OCI-LY7 (cell line): ENCODE results near the gene HOXB6. TPM values are rescaled to one million over a fixed set of nuclear protein-coding genes. Genes with fewer than 3 reads are reported as not detected.

ENCODE experiments used
- BruUV-seq: library from RNA; stranded (reverse); fragments of 400-500 nt; replicated peaks from 2 replicates; lab custom pipeline; 2021; lab: Mats Ljungman, UMichigan
- CTCF ChIA-PET: fragments of 300-600 bp; sonication (Branson Sonifier 250); formaldehyde crosslinking; loops from one replicate; lab custom pipeline; 2022; ENCODE audit warnings: antibody characterized with exemption; ENCODE audit not compliant: unreplicated experiment; lab: Charles Lee
- POLR2A ChIA-PET: fragments of 300-600 bp; sonication (Branson Sonifier 250); formaldehyde crosslinking; loops from one replicate; lab custom pipeline; 2022; ENCODE audit warnings: antibody characterized with exemption; lab: Charles Lee
- DNase-seq: peaks from one replicate; pipeline ENCODE4 v3.0.0-alpha.2; 2015; ENCODE audit warnings: low spot score
- H2AFZ ChIP-seq: fragments of 200-600 bp; sonication (generic), shearing (Covaris generic); 2 replicates; pipeline ENCODE4 v1.6.1; 2014; ENCODE audit warnings: mild to moderate bottlenecking, antibody characterized with exemption, low read length, moderate library complexity
- H3K27ac ChIP-seq: fragments of 200-600 bp; sonication (generic); 2 replicates; pipeline ENCODE4 v1.5.1; 2014; ENCODE audit warnings: mixed run types, low read depth, mild to moderate bottlenecking, moderate library complexity, low read length, inconsistent platforms; ENCODE audit not compliant: poor library complexity, severe bottlenecking
- H3K36me3 ChIP-seq: fragments of 200-600 bp; sonication (generic); 2 replicates; pipeline ENCODE4 v1.6.1; 2014; ENCODE audit warnings: mild to moderate bottlenecking, antibody characterized with exemption, low read length, moderate library complexity, mixed read lengths; ENCODE audit not compliant: insufficient read depth
- H3K4me1 ChIP-seq: fragments of 200-600 bp; sonication (generic); 2 replicates; pipeline ENCODE4 v1.5.1; 2014; ENCODE audit warnings: mild to moderate bottlenecking, low read length; ENCODE audit not compliant: insufficient read depth, poor library complexity, severe bottlenecking
- H3K4me2 ChIP-seq: fragments of 200-600 bp; sonication (generic); 2 replicates; pipeline ENCODE4 v1.6.1; 2014; ENCODE audit warnings: mild to moderate bottlenecking, low read length
- H3K4me3 ChIP-seq: fragments of 200-600 bp; sonication (generic); 2 replicates; pipeline ENCODE4 v1.5.1; 2014; ENCODE audit warnings: mild to moderate bottlenecking, low read depth, low read length; ENCODE audit not compliant: poor library complexity, severe bottlenecking
- H3K79me2 ChIP-seq: fragments of 200-600 bp; sonication (generic); 2 replicates; pipeline ENCODE4 v1.6.1; 2016; ENCODE audit warnings: low read depth, mild to moderate bottlenecking, low read length, moderate library complexity, mixed read lengths; ENCODE audit not compliant: insufficient read depth
- H3K9me2 ChIP-seq: fragments of 200-600 bp; sonication (generic); 2 replicates; pipeline ENCODE4 v1.6.1; 2016; ENCODE audit warnings: mild to moderate bottlenecking, low read length, mixed read lengths; ENCODE audit not compliant: insufficient read depth
- H3K9me3 ChIP-seq: fragments of 200-600 bp; sonication (generic); 2 replicates; pipeline ENCODE4 v1.6.1; 2014; ENCODE audit warnings: mild to moderate bottlenecking, mixed run types, low read length, mixed read lengths
- H4K20me1 ChIP-seq: fragments of 200-600 bp; sonication (generic); 2 replicates; pipeline ENCODE4 v1.6.1; 2014; ENCODE audit warnings: mild to moderate bottlenecking, antibody characterized with exemption, low read length, moderate library complexity, mixed read lengths; ENCODE audit not compliant: insufficient read depth
- EZH2phosphoT487 ChIP-seq: fragments of 200-600 bp; sonication (generic); IDR thresholded peaks from 2 replicates; pipeline ENCODE4 v1.6.1; 2018; ENCODE audit warnings: low read depth, borderline replicate concordance, mild to moderate bottlenecking, mixed run types, antibody characterized with exemption, low read length, moderate library complexity, mixed read lengths
- intact Hi-C: fragments of 100-400 bp; cut with micrococcal nuclease; formaldehyde crosslinking; loops from one replicate; pipeline ENCODE4 v1.10.0; 2022; ENCODE audit not compliant: unreplicated experiment
- total RNA-seq, 2 experiments: library from RNA; depleted of rRNA in 1 of 2; stranded (reverse); fragments of >200 nt in 1 of 2; shearing (Covaris generic) in 1 of 2; gene quantifications; 2 replicates each; pipeline ENCODE4 v1.2.3, GENCODE V29; 2014 to 2022
- TF ChIP-seq, protein P1 (sequence below): fragments of 200-600 bp; sonication (generic); conservative IDR thresholded peaks from 2 replicates; pipeline ENCODE4 v1.5.1; 2014; ENCODE audit warnings: mild to moderate bottlenecking, antibody characterized with exemption, low read length, moderate library complexity, mixed read lengths

HOXB6 gene
- total RNA-seq, 2 experiments from 2014 or later: not detected

DNA sequence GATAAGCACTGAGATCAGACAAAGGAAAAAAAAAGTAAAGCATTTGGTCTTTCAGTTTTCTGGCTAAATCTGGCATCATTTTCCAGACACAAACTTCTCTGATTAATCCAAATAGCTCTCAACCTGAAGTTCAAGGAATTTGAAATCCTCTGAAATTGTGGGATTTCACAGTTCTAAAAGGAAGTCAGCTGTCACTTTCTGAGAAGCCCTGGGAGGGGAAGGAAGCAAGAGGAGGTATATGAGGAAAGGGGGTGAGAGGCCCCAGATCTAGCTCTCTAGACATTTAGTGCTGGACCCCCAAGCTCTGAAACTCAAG is 38.9 kb upstream of the HOXB6 start:
- no peaks in the 10 kb centered on the region for H3K36me3 ChIP-seq
- H3K27ac ChIP-seq: no peak overlapping the region
- intact Hi-C loops: no loop called here
- H3K9me2 ChIP-seq: no peaks in the 10 kb centered on the region
- H3K9me3 ChIP-seq: no peaks in the 10 kb centered on the region
- BruUV-seq: no TSS peak
- H2AFZ ChIP-seq: no peak overlapping the region
- H3K4me3 ChIP-seq: no peak overlapping the region
- no peak for DNase-seq
- no peaks in the 10 kb centered on the region for H3K79me2 ChIP-seq
- no peaks in the 10 kb centered on the region for H3K4me1 ChIP-seq
- ChIA-PET POLR2A (no interaction called here), CTCF (no interaction called here)
- TF ChIP-seq, protein P1, sequence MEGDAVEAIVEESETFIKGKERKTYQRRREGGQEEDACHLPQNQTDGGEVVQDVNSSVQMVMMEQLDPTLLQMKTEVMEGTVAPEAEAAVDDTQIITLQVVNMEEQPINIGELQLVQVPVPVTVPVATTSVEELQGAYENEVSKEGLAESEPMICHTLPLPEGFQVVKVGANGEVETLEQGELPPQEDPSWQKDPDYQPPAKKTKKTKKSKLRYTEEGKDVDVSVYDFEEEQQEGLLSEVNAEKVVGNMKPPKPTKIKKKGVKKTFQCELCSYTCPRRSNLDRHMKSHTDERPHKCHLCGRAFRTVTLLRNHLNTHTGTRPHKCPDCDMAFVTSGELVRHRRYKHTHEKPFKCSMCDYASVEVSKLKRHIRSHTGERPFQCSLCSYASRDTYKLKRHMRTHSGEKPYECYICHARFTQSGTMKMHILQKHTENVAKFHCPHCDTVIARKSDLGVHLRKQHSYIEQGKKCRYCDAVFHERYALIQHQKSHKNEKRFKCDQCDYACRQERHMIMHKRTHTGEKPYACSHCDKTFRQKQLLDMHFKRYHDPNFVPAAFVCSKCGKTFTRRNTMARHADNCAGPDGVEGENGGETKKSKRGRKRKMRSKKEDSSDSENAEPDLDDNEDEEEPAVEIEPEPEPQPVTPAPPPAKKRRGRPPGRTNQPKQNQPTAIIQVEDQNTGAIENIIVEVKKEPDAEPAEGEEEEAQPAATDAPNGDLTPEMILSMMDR: no peak
- TF ChIP-seq EZH2phosphoT487: no peak
- H3K4me2 ChIP-seq: no peak overlapping the region
- no peaks in the 10 kb centered on the region for H4K20me1 ChIP-seq

GRCh38 chr17:48642843-48643696 is 38.3 kb upstream of the HOXB6 start:
- no peak for TF ChIP-seq EZH2phosphoT487
- TF ChIP-seq, protein P1: no peak
- Histone ChIP-seq H4K20me1 (no peaks in the 10 kb centered on the region), H3K27ac (no peak overlapping the region), H3K4me1 (no peaks in the 10 kb centered on the region), H3K79me2 (no peaks in the 10 kb centered on the region), H3K4me3 (no peak overlapping the region), H3K9me2 (no peaks in the 10 kb centered on the region), H3K36me3 (no peaks in the 10 kb centered on the region), H2AFZ (no peak overlapping the region), H3K9me3 (no peaks in the 10 kb centered on the region), H3K4me2 (no peak overlapping the region)
- DNase-seq: no peak
- ChIA-PET POLR2A (no interaction called here), CTCF (no interaction called here)
- intact Hi-C loops: no loop called here
- BruUV-seq: no TSS peak
